ENCODE data around the gene SRCIN1. TPM values are rescaled to one million over a fixed set of nuclear protein-coding genes. Genes with fewer than 3 reads are reported as not detected.

Gene SRCIN1
- total RNA-seq, 1 experiment from 2014 or later = 16.7 TPM

DNA sequence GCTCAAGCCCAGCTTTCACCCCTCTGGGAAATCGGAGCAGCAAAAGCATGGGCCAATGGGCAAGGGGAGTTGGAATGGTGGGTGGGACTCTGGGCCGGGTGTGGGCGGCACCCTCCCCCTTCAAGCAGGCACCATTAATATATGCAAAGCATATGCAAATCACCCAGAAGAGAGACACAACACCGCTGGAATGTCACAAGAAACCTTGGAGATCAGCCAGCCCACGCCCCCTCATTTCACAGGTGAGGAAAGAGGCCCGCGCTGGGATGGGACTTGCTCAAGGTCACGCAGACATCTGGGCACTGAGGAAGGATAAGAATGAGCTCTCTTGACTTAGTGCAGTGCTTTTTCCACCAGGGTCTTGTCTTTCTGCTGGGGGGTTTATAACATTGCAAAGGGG lies 4.8 kb downstream of the SRCIN1 start:
- no peak overlapping the region for H3K27ac ChIP-seq
- no peak for TF ChIP-seq EZH2 (IDR thresholded peaks at IDR 0.05; ENCODE audit: low read depth)
- TF ChIP-seq, protein P1, sequence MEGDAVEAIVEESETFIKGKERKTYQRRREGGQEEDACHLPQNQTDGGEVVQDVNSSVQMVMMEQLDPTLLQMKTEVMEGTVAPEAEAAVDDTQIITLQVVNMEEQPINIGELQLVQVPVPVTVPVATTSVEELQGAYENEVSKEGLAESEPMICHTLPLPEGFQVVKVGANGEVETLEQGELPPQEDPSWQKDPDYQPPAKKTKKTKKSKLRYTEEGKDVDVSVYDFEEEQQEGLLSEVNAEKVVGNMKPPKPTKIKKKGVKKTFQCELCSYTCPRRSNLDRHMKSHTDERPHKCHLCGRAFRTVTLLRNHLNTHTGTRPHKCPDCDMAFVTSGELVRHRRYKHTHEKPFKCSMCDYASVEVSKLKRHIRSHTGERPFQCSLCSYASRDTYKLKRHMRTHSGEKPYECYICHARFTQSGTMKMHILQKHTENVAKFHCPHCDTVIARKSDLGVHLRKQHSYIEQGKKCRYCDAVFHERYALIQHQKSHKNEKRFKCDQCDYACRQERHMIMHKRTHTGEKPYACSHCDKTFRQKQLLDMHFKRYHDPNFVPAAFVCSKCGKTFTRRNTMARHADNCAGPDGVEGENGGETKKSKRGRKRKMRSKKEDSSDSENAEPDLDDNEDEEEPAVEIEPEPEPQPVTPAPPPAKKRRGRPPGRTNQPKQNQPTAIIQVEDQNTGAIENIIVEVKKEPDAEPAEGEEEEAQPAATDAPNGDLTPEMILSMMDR (conservative IDR thresholded peaks at IDR 0.05) = no peak
- no peaks in the 10 kb centered on the region for H3K9me3 ChIP-seq (ENCODE audit: insufficient read depth, low read depth)
- no peaks in the 10 kb centered on the region for H3K27me3 ChIP-seq (ENCODE audit: insufficient read depth, low read depth)
- H3K9me2 ChIP-seq (ENCODE audit: insufficient read depth) = no peaks in the 10 kb centered on the region
- H4K20me1 ChIP-seq (ENCODE audit: insufficient read depth) = peaks cover 7% of the 10 kb centered on the region; the same call in 1 of the 2 replicates
- DNase-seq = no peak
- intact Hi-C loops (cut with micrococcal nuclease; ENCODE audit: unreplicated experiment) = no loop called here
- BruUV-seq (replicated peaks) = no TSS peak
- POLR2A ChIA-PET (ENCODE audit: unreplicated experiment) = no interaction called here
- peaks cover 21% of the 10 kb centered on the region for H3F3A ChIP-seq (ENCODE audit: insufficient read depth, low read depth)
- H3K79me2 ChIP-seq (ENCODE audit: low read depth) = no peaks in the 10 kb centered on the region; the same call in 1 of the 2 replicates
- H3K4me3 ChIP-seq = no peak overlapping the region
- H2AFZ ChIP-seq = no peak overlapping the region
- no peaks in the 10 kb centered on the region for H3K36me3 ChIP-seq (ENCODE audit: low read depth)
- H3K4me1 ChIP-seq (replicated peaks; ENCODE audit: insufficient read depth) = no peaks in the 10 kb centered on the region; the same call in 1 of the 2 replicates
- CTCF ChIA-PET = no interaction called here
- H3K4me2 ChIP-seq = no peak overlapping the region

DNA sequence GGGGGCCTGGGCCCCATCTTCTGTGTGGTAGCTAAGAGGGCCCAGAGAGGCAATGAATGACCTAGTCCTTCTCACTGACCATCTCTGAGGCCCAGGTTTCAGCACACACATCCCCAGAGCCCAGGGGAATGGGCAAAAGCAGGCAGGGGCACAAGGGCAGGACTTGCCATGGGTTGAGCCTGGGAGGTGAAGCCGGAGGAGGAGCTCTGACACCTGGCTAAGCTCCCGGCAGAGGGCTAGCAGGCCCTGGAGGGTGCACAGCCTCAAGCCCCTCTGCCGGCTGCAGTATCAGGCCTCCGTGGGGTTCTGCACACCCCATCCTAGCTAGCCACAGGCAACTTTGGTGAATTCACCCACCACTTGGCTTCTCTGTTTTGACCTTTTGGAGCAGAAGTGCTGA lies 5.3 kb downstream of the SRCIN1 start:
- Histone ChIP-seq H3K9me2 (ENCODE audit: insufficient read depth) (no peaks in the 10 kb centered on the region), H3K79me2 (ENCODE audit: low read depth) (no peaks in the 10 kb centered on the region; the same call in 1 of the 2 replicates), H3K4me2 (no peak overlapping the region), H2AFZ (no peak overlapping the region), H3F3A (ENCODE audit: insufficient read depth, low read depth) (peaks cover 21% of the 10 kb centered on the region), H3K27me3 (ENCODE audit: insufficient read depth, low read depth) (no peaks in the 10 kb centered on the region), H3K9me3 (ENCODE audit: insufficient read depth, low read depth) (no peaks in the 10 kb centered on the region), H3K27ac (no peak overlapping the region), H3K36me3 (ENCODE audit: low read depth) (no peaks in the 10 kb centered on the region), H3K4me1 (replicated peaks; ENCODE audit: insufficient read depth) (no peaks in the 10 kb centered on the region; the same call in 1 of the 2 replicates), H3K4me3 (no peak overlapping the region), H4K20me1 (ENCODE audit: insufficient read depth) (peaks cover 7% of the 10 kb centered on the region; the same call in 1 of the 2 replicates)
- BruUV-seq (replicated peaks) = no TSS peak
- intact Hi-C loops (cut with micrococcal nuclease; ENCODE audit: unreplicated experiment) = no loop called here
- ChIA-PET POLR2A (ENCODE audit: unreplicated experiment) (no interaction called here), CTCF (interaction anchor here (0.5 kb wide), 1 partner anchor 186 kb away, joined by 4 read pairs; no protein-coding TSS in a partner anchor)
- DNase-seq = no peak
- TF ChIP-seq, protein P1 (conservative IDR thresholded peaks at IDR 0.05) = no peak
- TF ChIP-seq EZH2 (IDR thresholded peaks at IDR 0.05; ENCODE audit: low read depth) = no peak

DNA sequence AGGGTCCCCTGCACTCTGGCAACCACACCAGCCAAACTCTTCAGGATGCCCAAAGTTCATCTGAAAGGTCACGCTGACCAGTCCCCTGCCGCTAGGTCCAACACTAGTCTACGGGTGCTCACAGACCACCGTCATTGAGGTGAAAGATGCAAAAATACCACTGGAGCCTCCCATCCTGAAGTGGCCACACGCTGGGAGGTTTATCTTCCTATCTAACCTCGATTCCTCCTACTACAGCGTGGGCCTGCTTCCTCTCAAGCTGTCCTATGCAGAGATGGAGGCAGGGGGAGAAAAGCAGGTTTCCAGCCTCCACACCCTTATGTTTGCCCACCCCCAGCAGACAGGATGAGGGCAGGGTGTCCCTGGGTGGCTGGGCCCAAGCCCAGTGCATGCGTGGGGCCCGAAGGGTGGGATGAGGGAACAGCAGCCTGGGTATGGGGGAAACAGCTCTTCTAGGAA lies 6.3 kb downstream of the SRCIN1 start:
- H3F3A ChIP-seq (ENCODE audit: insufficient read depth, low read depth) = peaks cover 21% of the 10 kb centered on the region
- no peaks in the 10 kb centered on the region for H3K9me2 ChIP-seq (ENCODE audit: insufficient read depth)
- no peaks in the 10 kb centered on the region for H3K9me3 ChIP-seq (ENCODE audit: insufficient read depth, low read depth)
- intact Hi-C loops (cut with micrococcal nuclease; ENCODE audit: unreplicated experiment) = loop anchor here (5.0 kb wide), 1 partner anchor 42 kb away; no protein-coding TSS in a partner anchor
- ChIA-PET CTCF (interaction anchor here (0.9 kb wide), 1 partner anchor 8 kb away, joined by 3 read pairs; no protein-coding TSS in a partner anchor), POLR2A (ENCODE audit: unreplicated experiment) (no interaction called here)
- no peaks in the 10 kb centered on the region for H3K27me3 ChIP-seq (ENCODE audit: insufficient read depth, low read depth)
- no peak overlapping the region for H3K27ac ChIP-seq
- no TSS peak for BruUV-seq (replicated peaks)
- no peak overlapping the region for H3K4me2 ChIP-seq
- no peaks in the 10 kb centered on the region; the same call in 1 of the 2 replicates for H3K4me1 ChIP-seq (replicated peaks; ENCODE audit: insufficient read depth)
- peaks cover 7% of the 10 kb centered on the region; the same call in 1 of the 2 replicates for H4K20me1 ChIP-seq (ENCODE audit: insufficient read depth)
- no peak overlapping the region for H2AFZ ChIP-seq
- no peaks in the 10 kb centered on the region; the same call in 1 of the 2 replicates for H3K79me2 ChIP-seq (ENCODE audit: low read depth)
- no peak for TF ChIP-seq EZH2 (IDR thresholded peaks at IDR 0.05; ENCODE audit: low read depth)
- TF ChIP-seq, protein P1 (conservative IDR thresholded peaks at IDR 0.05) = no peak
- H3K4me3 ChIP-seq = no peak overlapping the region
- H3K36me3 ChIP-seq (ENCODE audit: low read depth) = no peaks in the 10 kb centered on the region
- DNase-seq = no peak

Data from PC-9 (cell line).